Keratinocyte (primary cell): ENCODE results near the gene BCAS4.

ENCODE experiments used
- EZH2 ChIP-seq: IDR thresholded peaks from one replicate; pipeline ENCODE4 v1.6.1; 2012; ENCODE audit warnings: inconsistent platforms, mild to moderate bottlenecking, low read length, moderate library complexity
- TF ChIP-seq, protein P1 (sequence below), 3 experiments: IDR thresholded peaks in 1 of 3; conservative IDR thresholded peaks in 1 of 3; optimal IDR thresholded peaks in 1 of 3; 2 replicates in 2 of 3; 3 replicates in 1 of 3; pipeline versions ENCODE3 to v1.5.1; 2011; ENCODE audit warnings: low read length in 3 of 3, mild to moderate bottlenecking in 3 of 3, moderate library complexity in 2 of 3, control low read depth in 1 of 3, inconsistent platforms in 1 of 3; ENCODE audit not compliant: insufficient read depth in 2 of 3; ENCODE audit errors: extremely low read depth in 1 of 3

DNA sequence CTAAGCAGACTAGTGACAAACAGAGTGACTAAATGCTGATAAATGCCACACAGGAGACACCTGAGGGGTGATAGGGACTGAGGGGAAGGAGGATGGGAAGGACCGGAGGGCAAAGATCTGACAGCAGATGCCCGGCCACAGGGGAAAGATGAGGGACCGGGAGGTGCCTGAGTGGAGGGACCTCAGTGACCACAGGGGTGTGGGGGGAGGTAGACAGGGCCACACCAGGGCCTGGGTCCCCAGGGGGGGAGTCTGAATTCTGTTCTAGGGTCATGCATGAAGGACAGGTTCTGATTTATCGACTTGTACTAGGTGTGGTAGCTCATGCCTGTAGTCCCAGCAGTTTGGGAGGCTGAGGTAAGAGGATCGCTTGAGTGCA lies 6.9 kb downstream of the BCAS4 start:
- TF ChIP-seq EZH2: no peak
- TF ChIP-seq, protein P1, sequence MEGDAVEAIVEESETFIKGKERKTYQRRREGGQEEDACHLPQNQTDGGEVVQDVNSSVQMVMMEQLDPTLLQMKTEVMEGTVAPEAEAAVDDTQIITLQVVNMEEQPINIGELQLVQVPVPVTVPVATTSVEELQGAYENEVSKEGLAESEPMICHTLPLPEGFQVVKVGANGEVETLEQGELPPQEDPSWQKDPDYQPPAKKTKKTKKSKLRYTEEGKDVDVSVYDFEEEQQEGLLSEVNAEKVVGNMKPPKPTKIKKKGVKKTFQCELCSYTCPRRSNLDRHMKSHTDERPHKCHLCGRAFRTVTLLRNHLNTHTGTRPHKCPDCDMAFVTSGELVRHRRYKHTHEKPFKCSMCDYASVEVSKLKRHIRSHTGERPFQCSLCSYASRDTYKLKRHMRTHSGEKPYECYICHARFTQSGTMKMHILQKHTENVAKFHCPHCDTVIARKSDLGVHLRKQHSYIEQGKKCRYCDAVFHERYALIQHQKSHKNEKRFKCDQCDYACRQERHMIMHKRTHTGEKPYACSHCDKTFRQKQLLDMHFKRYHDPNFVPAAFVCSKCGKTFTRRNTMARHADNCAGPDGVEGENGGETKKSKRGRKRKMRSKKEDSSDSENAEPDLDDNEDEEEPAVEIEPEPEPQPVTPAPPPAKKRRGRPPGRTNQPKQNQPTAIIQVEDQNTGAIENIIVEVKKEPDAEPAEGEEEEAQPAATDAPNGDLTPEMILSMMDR (optimal IDR thresholded peaks at IDR 0.05 in 1 of 3, IDR thresholded peaks at IDR 0.05 in 1 of 3, conservative IDR thresholded peaks at IDR 0.05 in 1 of 3; ENCODE audit: extremely low read depth in 1 of 3, insufficient read depth in 2 of 3, low read length in 3 of 3): no peak
